Measurements from ENCODE around the gene PITHD1.

- TF ChIP-seq EZH2 (IDR thresholded peaks at IDR 0.05; ENCODE audit: borderline replicate concordance, control insufficient read depth, low read depth, low read length) (no peak), POLR2A (IDR thresholded peaks at IDR 0.05; ENCODE audit: low read depth, low read length) (no peak), YY1 (IDR thresholded peaks at IDR 0.05; ENCODE audit: low read depth, low read length) (no peak), CHD2 (IDR thresholded peaks at IDR 0.05; ENCODE audit: borderline replicate concordance, low read depth, low read length) (no peak), ZNF384 (IDR thresholded peaks at IDR 0.05; ENCODE audit: borderline replicate concordance, low read depth, low read length) (no peak)
These were observed 21.5 kb upstream of the PITHD1 start for GRCh38 chr1:23756676-23757075.

Data from GM12878 (cell line).